Suprapubic skin (tissue), 4 donors: ENCODE measurements around the gene DCLK3. TPM values are rescaled to one million over a fixed set of nuclear protein-coding genes. Genes with fewer than 3 reads are reported as not detected.

ENCODE experiments used
- DNase-seq, 2 donors: peaks; one replicate each; pipeline ENCODE4 v3.0.0-alpha.2; 2019; ENCODE audit warnings: low spot score in 2 of 2
- H3K27ac ChIP-seq: fragments of 200-600 bp; sonication (generic); one replicate; pipeline ENCODE4 v1.5.1; 2019
- H3K27me3 ChIP-seq: fragments of 200-600 bp; sonication (generic); one replicate; pipeline ENCODE4 v1.5.1; 2019
- H3K36me3 ChIP-seq: fragments of 200-600 bp; sonication (generic); one replicate; pipeline ENCODE4 v1.5.1; 2019
- H3K4me1 ChIP-seq: fragments of 200-600 bp; sonication (generic); one replicate; pipeline ENCODE4 v1.5.1; 2019
- H3K4me3 ChIP-seq: fragments of 200-600 bp; sonication (generic); one replicate; pipeline ENCODE4 v1.5.1; 2019; ENCODE audit warnings: mild to moderate bottlenecking
- H3K9me3 ChIP-seq: fragments of 200-600 bp; sonication (generic); one replicate; pipeline ENCODE4 v1.5.1; 2019
- CTCF ChIP-seq, 2 donors: fragments of 200-600 bp in 1 of 2; fragments of 450-650 bp in 1 of 2; sonication (generic) in 1 of 2; IDR thresholded peaks; one replicate each; pipeline ENCODE4 v1.5.1; 2016 to 2019; ENCODE audit warnings: antibody characterized with exemption in 2 of 2, mild to moderate bottlenecking in 1 of 2, moderate library complexity in 1 of 2
- EP300 ChIP-seq: sonication (generic); formaldehyde crosslinking; IDR thresholded peaks from one replicate; pipeline ENCODE4 v1.6.1; 2017; ENCODE audit warnings: antibody characterized with exemption
- POLR2A ChIP-seq, 2 donors: fragments of 450-650 bp; IDR thresholded peaks; one replicate each; pipeline ENCODE4 v1.6.1; 2017; ENCODE audit warnings: antibody characterized with exemption in 2 of 2, mild to moderate bottlenecking in 2 of 2, moderate library complexity in 2 of 2
- POLR2AphosphoS5 ChIP-seq, 3 donors: sonication (generic); formaldehyde crosslinking; IDR thresholded peaks; one replicate each; pipeline ENCODE4 v1.6.1; 2017; ENCODE audit warnings: antibody characterized with exemption in 3 of 3
- WGBS: methylation state at CpG from one replicate; pipeline ENCODE4 v1.1.5; 2018; 5-methylcytosine and 5-hydroxymethylcytosine counted together
- total RNA-seq, 4 donors: library from RNA; depleted of rRNA; stranded (reverse); fragments of >200 nt; gene quantifications; one replicate each; pipeline ENCODE4 v1.1.0, GENCODE V29; 2016

DCLK3 gene
- total RNA-seq, 4 donors from 2014 or later: 0.08 to 0.64 (median 0.08) TPM; not detected in 1

DNA sequence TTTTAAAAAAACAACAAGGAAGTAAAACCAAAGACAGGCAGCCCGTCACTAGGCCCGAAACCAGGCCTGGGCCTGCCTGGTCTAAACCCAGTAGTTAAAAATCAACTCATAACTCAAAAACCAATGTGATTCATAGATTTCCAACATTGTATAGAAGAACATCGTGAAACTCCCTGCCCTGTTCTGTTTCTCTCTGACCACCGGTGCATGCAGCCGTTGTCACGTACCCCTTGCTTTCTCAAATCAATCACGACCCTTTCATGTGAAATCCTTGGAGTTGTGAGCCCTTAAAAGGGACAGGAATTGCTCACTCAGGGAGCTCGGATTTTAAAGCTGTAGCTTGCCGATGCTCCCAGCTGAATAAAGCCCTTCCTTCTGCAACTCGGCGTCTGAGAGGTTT, 89.5 kb downstream of the DCLK3 start:
- H3K36me3 ChIP-seq: no peaks in the 10 kb centered on the region
- DNase-seq: no peak
- WGBS: 84% methylated on average over 11 of the region's 11 CpGs
- no peaks in the 10 kb centered on the region for H3K27me3 ChIP-seq
- H3K27ac ChIP-seq: no peak overlapping the region
- H3K9me3 ChIP-seq: peaks cover 15% of the 10 kb centered on the region
- no peak for TF ChIP-seq POLR2AphosphoS5 (IDR thresholded peaks at IDR 0.05)
- H3K4me3 ChIP-seq: no peak overlapping the region
- H3K4me1 ChIP-seq: no peaks in the 10 kb centered on the region

DNA sequence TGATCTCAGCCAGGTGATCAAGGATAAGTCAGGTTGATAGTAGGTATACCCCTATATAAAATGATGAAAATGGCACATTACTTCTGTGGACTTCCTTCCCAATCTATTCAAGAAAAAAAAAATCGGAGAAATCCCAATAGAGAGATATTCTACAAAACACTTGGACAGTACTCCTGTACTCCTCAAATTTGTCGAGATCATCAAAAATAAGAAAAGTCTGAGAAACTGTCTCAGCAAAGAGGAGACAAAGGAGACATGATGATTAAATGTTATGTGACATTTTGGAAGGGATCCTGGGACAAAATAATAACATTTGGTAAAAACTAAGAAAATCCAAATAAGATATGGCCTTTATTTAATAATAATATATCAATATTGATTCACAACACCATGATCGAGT, 94.6 kb downstream of the DCLK3 start:
- no peaks in the 10 kb centered on the region for H3K27me3 ChIP-seq
- no peaks in the 10 kb centered on the region for H3K36me3 ChIP-seq
- H3K9me3 ChIP-seq: no peaks in the 10 kb centered on the region
- WGBS: 89% methylated on average over 3 of the region's 3 CpGs
- no peak for DNase-seq
- no peak overlapping the region for H3K4me3 ChIP-seq
- H3K4me1 ChIP-seq: no peaks in the 10 kb centered on the region
- no peak overlapping the region for H3K27ac ChIP-seq
- TF ChIP-seq POLR2AphosphoS5 (IDR thresholded peaks at IDR 0.05) (no peak), CTCF (IDR thresholded peaks at IDR 0.05) (no peak), EP300 (no peak), POLR2A (IDR thresholded peaks at IDR 0.05) (no peak)

DNA sequence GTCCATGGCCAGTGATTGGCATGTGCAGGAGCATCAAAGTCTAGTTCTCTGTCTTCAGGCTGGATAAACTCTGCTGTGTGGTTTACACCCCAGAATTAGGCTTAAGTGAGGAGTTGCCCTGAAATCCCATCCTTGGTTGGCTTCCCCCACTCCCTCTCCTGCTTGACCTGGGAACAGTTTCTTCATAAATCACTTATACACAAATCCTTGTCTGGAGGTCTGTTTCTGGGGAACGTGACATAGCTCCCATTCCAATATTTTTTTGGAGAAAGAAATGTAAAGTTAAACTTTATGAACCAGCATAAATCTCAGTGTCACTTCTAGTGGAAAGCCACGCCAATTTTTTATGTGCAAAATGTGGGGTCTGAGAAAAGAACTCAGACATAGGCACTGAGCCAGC, 98.2 kb downstream of the DCLK3 start:
- 32% methylated on average over 2 of the region's 2 CpGs for WGBS
- Histone ChIP-seq H3K9me3 (no peaks in the 10 kb centered on the region), H3K4me3 (no peak overlapping the region), H3K4me1 (no peaks in the 10 kb centered on the region), H3K27me3 (no peaks in the 10 kb centered on the region), H3K36me3 (no peaks in the 10 kb centered on the region), H3K27ac (no peak overlapping the region)
- DNase-seq: no peak
- TF ChIP-seq POLR2A (IDR thresholded peaks at IDR 0.05) (no peak), EP300 (no peak), POLR2AphosphoS5 (IDR thresholded peaks at IDR 0.05) (no peak), CTCF (IDR thresholded peaks at IDR 0.05) (no peak)

- no peaks in the 10 kb centered on the region for H3K36me3 ChIP-seq
- DNase-seq: no peak
- no peak for TF ChIP-seq POLR2AphosphoS5 (IDR thresholded peaks at IDR 0.05)
- no peak for TF ChIP-seq EP300
- no peak for TF ChIP-seq CTCF (IDR thresholded peaks at IDR 0.05)
- TF ChIP-seq POLR2A (IDR thresholded peaks at IDR 0.05): no peak
- H3K4me3 ChIP-seq: no peak overlapping the region
- no peaks in the 10 kb centered on the region for H3K27me3 ChIP-seq
- WGBS: 73% methylated on average over 2 of the region's 2 CpGs
- no peaks in the 10 kb centered on the region for H3K9me3 ChIP-seq
- no peak overlapping the region for H3K27ac ChIP-seq
- no peaks in the 10 kb centered on the region for H3K4me1 ChIP-seq
These were observed 100.6 kb downstream of the DCLK3 start for GRCh38 chr3:36663666-36664291.

- no peaks in the 10 kb centered on the region for H3K4me1 ChIP-seq
- no peaks in the 10 kb centered on the region for H3K36me3 ChIP-seq
- no peak overlapping the region for H3K27ac ChIP-seq
- 65% methylated on average over 4 of the region's 4 CpGs for WGBS
- TF ChIP-seq POLR2AphosphoS5 (IDR thresholded peaks at IDR 0.05) (no peak), CTCF (IDR thresholded peaks at IDR 0.05) (no peak), POLR2A (IDR thresholded peaks at IDR 0.05) (no peak), EP300 (no peak)
- no peak overlapping the region for H3K4me3 ChIP-seq
- no peaks in the 10 kb centered on the region for H3K9me3 ChIP-seq
- H3K27me3 ChIP-seq: no peaks in the 10 kb centered on the region
- no peak for DNase-seq
These were observed 101.7 kb downstream of the DCLK3 start for GRCh38 chr3:36662626-36663025.

Other genes with a start within 250 kb of the DCLK3 start
- gene TRANK1, start 180.5 kb upstream of the DCLK3 start, total RNA-seq: 1 to 10 TPM; 2.5 to 4.8 (median 3.7) TPM
- 10 to 100 TPM in 2 of 4 donors, 1 to 10 TPM in 2; 5.3 to 24.4 (median 10.0) TPM for gene EPM2AIP1, start 228.6 kb upstream of the DCLK3 start, total RNA-seq
- gene MLH1, start 229.0 kb upstream of the DCLK3 start, total RNA-seq: 10 to 100 TPM; 17.2 to 34.3 (median 23.1) TPM